GM23338 (cell line): ENCODE results near the gene PAF1. TPM values are rescaled to one million over a fixed set of nuclear protein-coding genes. Genes with fewer than 3 reads are reported as not detected.

Source experiments
- ATAC-seq: fragments of 200-7000 bp; cut with Tn5 transposase; 3 replicates; pipeline ENCODE4 v1.9.1; 2020
- DNase-seq: peaks from one replicate; pipeline ENCODE4 v3.0.0-alpha.2; 2015; ENCODE audit warnings: low spot score
- H2AFZ ChIP-seq: fragments of 200-600 bp; sonication (generic); 2 replicates; pipeline ENCODE4 v1.8.0; 2016; ENCODE audit warnings: antibody characterized with exemption, mild to moderate bottlenecking, moderate library complexity
- H3F3A ChIP-seq: fragments of 200-600 bp; sonication (generic); replicated peaks from 2 replicates; pipeline ENCODE4 v1.8.0; 2017; ENCODE audit warnings: antibody characterized with exemption, mixed run types, low read depth
- H3K27ac ChIP-seq: fragments of 200-600 bp; sonication (generic); 2 replicates; pipeline ENCODE4 v1.6.1; 2016; ENCODE audit warnings: low read depth
- H3K27me3 ChIP-seq: fragments of 200-600 bp; sonication (generic); 2 replicates; pipeline ENCODE4 v1.8.0; 2016; ENCODE audit warnings: mild to moderate bottlenecking, mixed run types, moderate library complexity; ENCODE audit not compliant: insufficient read depth
- H3K36me3 ChIP-seq: fragments of 200-600 bp; sonication (generic); 2 replicates; pipeline ENCODE4 v1.8.0; 2016; ENCODE audit warnings: mild to moderate bottlenecking; ENCODE audit not compliant: insufficient read depth
- H3K4me1 ChIP-seq: fragments of 200-600 bp; sonication (generic); 2 replicates; pipeline ENCODE4 v1.8.0; 2016; ENCODE audit warnings: mild to moderate bottlenecking, moderate library complexity; ENCODE audit not compliant: insufficient read depth
- H3K4me2 ChIP-seq: fragments of 200-600 bp; sonication (generic); 2 replicates; pipeline ENCODE4 v1.7.1; 2017; ENCODE audit warnings: mixed run types
- H3K4me3 ChIP-seq: fragments of 200-600 bp; sonication (generic); 2 replicates; pipeline ENCODE4 v1.6.1; 2016; ENCODE audit warnings: mixed run types
- H3K79me2 ChIP-seq: fragments of 200-600 bp; sonication (generic); replicated peaks from 2 replicates; pipeline ENCODE4 v1.8.0; 2017; ENCODE audit warnings: mild to moderate bottlenecking; ENCODE audit not compliant: insufficient read depth
- H3K9me2 ChIP-seq: fragments of 200-600 bp; sonication (generic); 2 replicates; pipeline ENCODE4 v1.8.0; 2017; ENCODE audit not compliant: insufficient read depth
- H4K20me1 ChIP-seq: fragments of 200-600 bp; sonication (generic); replicated peaks from 2 replicates; pipeline ENCODE4 v1.8.0; 2017; ENCODE audit warnings: mild to moderate bottlenecking; ENCODE audit not compliant: insufficient read depth
- H3K27ac Mint-ChIP-seq: 2 replicates; pipeline ENCODE4 v1.8.0; 2020; ENCODE audit warnings: inconsistent platforms, mild to moderate bottlenecking, moderate library complexity, mixed read lengths
- H3K27me3 Mint-ChIP-seq: 3 replicates; pipeline ENCODE4 v1.8.0; 2022; ENCODE audit warnings: low read depth, mild to moderate bottlenecking, moderate library complexity, mixed read lengths, inconsistent platforms; ENCODE audit not compliant: insufficient read depth, poor library complexity
- H3K36me3 Mint-ChIP-seq: 3 replicates; pipeline ENCODE4 v1.8.0; 2021; ENCODE audit warnings: low read depth, mild to moderate bottlenecking, inconsistent platforms, moderate library complexity, mixed read lengths
- H3K4me1 Mint-ChIP-seq: 3 replicates; pipeline ENCODE4 v1.8.0; 2020; ENCODE audit warnings: mild to moderate bottlenecking, inconsistent platforms, mixed read lengths
- H3K4me3 Mint-ChIP-seq: 3 replicates; pipeline ENCODE4 v1.8.0; 2021; ENCODE audit warnings: moderate library complexity, mild to moderate bottlenecking, inconsistent platforms, mixed read lengths
- H3K9me3 Mint-ChIP-seq: 3 replicates; pipeline ENCODE4 v1.8.0; 2020; ENCODE audit warnings: moderate library complexity, mild to moderate bottlenecking, inconsistent platforms, mixed read lengths
- CREB1 ChIP-seq: fragments of 250-450 bp; sonication (Bioruptor Pico); IDR thresholded peaks from 2 replicates; pipeline ENCODE4 v1.5.0; 2020; ENCODE audit warnings: low read depth, mild to moderate bottlenecking, moderate library complexity
- ETS1 ChIP-seq: IDR thresholded peaks from 2 replicates; pipeline ENCODE4 v1.6.1; 2016; ENCODE audit warnings: antibody characterized with exemption
- EZH2phosphoT487 ChIP-seq: fragments of 200-600 bp; sonication (generic); IDR thresholded peaks from one replicate; pipeline ENCODE4 v1.8.1; 2018; ENCODE audit warnings: antibody characterized with exemption; ENCODE audit not compliant: unreplicated experiment
- JUNB ChIP-seq: IDR thresholded peaks from one replicate; pipeline ENCODE4 v1.6.1; 2016; ENCODE audit warnings: antibody characterized with exemption; ENCODE audit not compliant: unreplicated experiment
- POLR2AphosphoS5 ChIP-seq: IDR thresholded peaks from 2 replicates; pipeline ENCODE4 v1.6.1; 2016; ENCODE audit warnings: antibody characterized with exemption, low read depth
- REST ChIP-seq: IDR thresholded peaks from one replicate; pipeline ENCODE4 v1.6.1; 2018; ENCODE audit warnings: antibody characterized with exemption; ENCODE audit not compliant: unreplicated experiment
- ZNF114 ChIP-seq: fragments of 250-450 bp; sonication (Bioruptor Pico); IDR thresholded peaks from 2 replicates; pipeline ENCODE4 v1.5.0; 2020; ENCODE audit warnings: mild to moderate bottlenecking, moderate library complexity
- ZNF331 ChIP-seq: fragments of 250-450 bp; sonication (Bioruptor Pico); IDR thresholded peaks from 2 replicates; pipeline ENCODE4 v1.5.0; 2020; ENCODE audit warnings: low read depth, mild to moderate bottlenecking, moderate library complexity
- ZNF462 ChIP-seq: fragments of 250-450 bp; sonication (Bioruptor Pico); IDR thresholded peaks from 2 replicates; pipeline ENCODE4 v1.5.0; 2020; ENCODE audit warnings: mild to moderate bottlenecking, moderate library complexity
- polyA plus RNA-seq: library from polyadenylated mRNA; unstranded; fragments of >200 nt; fragmentation: Nextera tagmentation; extraction: Ambion mirVana; gene quantifications from 2 replicates; pipeline ENCODE4 v1.2.1, GENCODE V29; 2016
- total RNA-seq: library from RNA; depleted of rRNA; stranded (reverse); fragments of >200 nt; shearing (Covaris generic); gene quantifications from 2 replicates; pipeline ENCODE4 v1.2.3, GENCODE V29; 2014

PAF1 gene
- total and polyA plus RNA-seq, 2 experiments from 2014 or later = 22.1 to 47.3 TPM

GRCh38 chr19:39405958-39406655 lies 15.2 kb upstream of the PAF1 start:
- Histone ChIP-seq H4K20me1 (peaks cover 4% of the 10 kb centered on the region; the same call in 1 of the 2 replicates), H2AFZ (no peak overlapping the region), H3K4me2 (peak overlapping the region; percentile 91), H3K79me2 (peaks cover 23% of the 10 kb centered on the region), H3K27ac (peak overlapping the region; percentile 85), H3K9me2 (no peaks in the 10 kb centered on the region), H3F3A (peaks cover 47% of the 10 kb centered on the region), H3K4me3 (peak overlapping the region; percentile 99), H3K27me3 (no peaks in the 10 kb centered on the region), H3K36me3 (no peaks in the 10 kb centered on the region), H3K4me1 (peaks cover 61% of the 10 kb centered on the region)
- Mint-ChIP-seq H3K27me3 (peaks cover 40% of the 10 kb centered on the region), H3K4me3 (peak overlapping the region; percentile 94), H3K36me3 (peaks cover 17% of the 10 kb centered on the region; the same call in 2 of the 3 replicates), H3K9me3 (no peaks in the 10 kb centered on the region; the same call in 2 of the 3 replicates), H3K27ac (peak overlapping the region; percentile 90), H3K4me1 (peaks cover 58% of the 10 kb centered on the region)
- peak; percentile 2 for ATAC-seq
- DNase-seq = peak; percentile 83
- TF ChIP-seq CREB1 (CRISPR knock-in tag) = peak; percentile 40; the same call in 1 of the 2 replicates
- TF ChIP-seq POLR2AphosphoS5 = no peak

- Histone ChIP-seq H3K36me3 (no peaks in the 10 kb centered on the region), H4K20me1 (peaks cover under 1% of the 10 kb centered on the region), H3K4me1 (peaks cover 54% of the 10 kb centered on the region), H3K4me2 (peak overlapping the region; percentile 91), H3K27ac (peak overlapping the region; percentile 85; the same call in 1 of the 2 replicates), H3K9me2 (no peaks in the 10 kb centered on the region), H3F3A (peaks cover 42% of the 10 kb centered on the region; the same call in 1 of the 2 replicates), H2AFZ (no peak overlapping the region), H3K79me2 (peaks cover 23% of the 10 kb centered on the region), H3K27me3 (no peaks in the 10 kb centered on the region), H3K4me3 (peak overlapping the region; percentile 99; the same call in 1 of the 2 replicates)
- H3K9me3 Mint-ChIP-seq = no peaks in the 10 kb centered on the region; the same call in 2 of the 3 replicates
- no peak for DNase-seq
- peaks cover 54% of the 10 kb centered on the region for H3K4me1 Mint-ChIP-seq
- peak overlapping the region; percentile 78 for H3K27ac Mint-ChIP-seq
- peaks cover 14% of the 10 kb centered on the region; the same call in 2 of the 3 replicates for H3K36me3 Mint-ChIP-seq
- H3K4me3 Mint-ChIP-seq = peak overlapping the region; percentile 94; the same call in 2 of the 3 replicates
- ATAC-seq = no peak
- H3K27me3 Mint-ChIP-seq = peaks cover 34% of the 10 kb centered on the region
- TF ChIP-seq ETS1 (no peak), JUNB (no peak), REST (no peak), EZH2phosphoT487 (no peak), ZNF462 (CRISPR knock-in tag) (no peak), ZNF331 (CRISPR knock-in tag) (no peak), ZNF114 (CRISPR knock-in tag) (no peak)
Observed at GRCh38 chr19:39405261-39405957, 14.5 kb upstream of the PAF1 start.
